Tibial nerve (tissue), 3 donors: ENCODE data around the gene APOL1.

Experiments used
- CTCF ChIP-seq, 5 experiments: fragments of 200-600 bp in 3 of 5; fragments of 450-650 bp in 2 of 5; sonication (generic) in 3 of 5; IDR thresholded peaks; one replicate each; pipeline ENCODE4 v1.5.1; 2016 to 2019; ENCODE audit warnings: antibody characterized with exemption in 5 of 5, mild to moderate bottlenecking in 3 of 5, moderate library complexity in 2 of 5
- POLR2A ChIP-seq, 2 donors: fragments of 450-650 bp; IDR thresholded peaks; one replicate each; pipeline ENCODE4 v1.6.1; 2017; ENCODE audit warnings: antibody characterized with exemption in 2 of 2, mild to moderate bottlenecking in 2 of 2, moderate library complexity in 2 of 2

GRCh38 chr22:36218648-36219193 lies 34.2 kb upstream of the APOL1 start:
- no peak for TF ChIP-seq CTCF (IDR thresholded peaks at IDR 0.05)
- no peak for TF ChIP-seq POLR2A (IDR thresholded peaks at IDR 0.05)
